ENCODE data around the gene PAX5.

PAX5 gene

DNA sequence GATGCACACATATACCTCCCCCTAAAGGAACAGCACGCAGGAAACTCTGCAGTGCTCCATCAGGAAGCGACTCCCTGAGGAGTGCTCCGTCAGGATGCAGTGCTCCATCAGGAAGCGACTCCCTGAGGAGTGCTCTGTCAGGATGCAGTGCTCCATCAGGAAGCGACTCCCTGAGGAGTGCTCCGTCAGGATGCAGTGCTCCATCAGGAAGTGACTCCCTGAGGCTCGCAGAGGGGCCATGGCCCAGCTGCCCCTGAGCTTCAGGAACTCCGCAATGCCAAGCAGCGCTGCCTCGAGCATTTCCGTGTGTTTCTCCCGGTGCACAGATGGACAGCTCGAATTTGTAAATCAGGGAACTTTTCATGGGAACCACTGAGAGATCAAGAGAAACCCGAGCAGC, 88.1 kb downstream of the PAX5 start:
- no peaks in the 10 kb centered on the region for H4K20me1 ChIP-seq (ENCODE audit: insufficient read depth, low read length)
- H3K9me3 ChIP-seq (replicated peaks; ENCODE audit: insufficient read depth, low read length) = no peaks in the 10 kb centered on the region
- no peak overlapping the region for H3K4me3 ChIP-seq (ENCODE audit: low read length)
- H3K9me2 ChIP-seq (replicated peaks; ENCODE audit: insufficient read depth, low read length) = no peaks in the 10 kb centered on the region
- no peak overlapping the region for H2AFZ ChIP-seq (ENCODE audit: low read length)
- H3K27ac ChIP-seq (ENCODE audit: low read length) = no peak overlapping the region
- H3K79me2 ChIP-seq (ENCODE audit: low read length) = no peaks in the 10 kb centered on the region
- H3F3A ChIP-seq (ENCODE audit: insufficient read depth, low read length) = no peaks in the 10 kb centered on the region
- H3K27me3 ChIP-seq (replicated peaks; ENCODE audit: insufficient read depth, low read length) = no peaks in the 10 kb centered on the region
- no peak for DNase-seq
- no peaks in the 10 kb centered on the region for H3K36me3 ChIP-seq (replicated peaks; ENCODE audit: insufficient read depth, low read length)
- no peak overlapping the region for H3K9ac ChIP-seq (ENCODE audit: low read length)
- TF ChIP-seq CTCF (IDR thresholded peaks at IDR 0.05; ENCODE audit: low read length) = no peak
- TF ChIP-seq EZH2 (optimal IDR thresholded peaks at IDR 0.05; ENCODE audit: low read depth, low read length) = no peak
- no peak for TF ChIP-seq EZH2phosphoT487 (IDR thresholded peaks at IDR 0.05; ENCODE audit: low read length)
- no peaks in the 10 kb centered on the region for H3K4me1 ChIP-seq (ENCODE audit: low read length)
- no peak overlapping the region for H3K4me2 ChIP-seq (ENCODE audit: low read depth, low read length)

GRCh38 chr9:36942891-36943290, 91.2 kb downstream of the PAX5 start:
- Histone ChIP-seq H2AFZ (ENCODE audit: low read length) (no peak overlapping the region), H3K79me2 (ENCODE audit: low read length) (no peaks in the 10 kb centered on the region), H3K9me3 (replicated peaks; ENCODE audit: insufficient read depth, low read length) (no peaks in the 10 kb centered on the region), H3K36me3 (replicated peaks; ENCODE audit: insufficient read depth, low read length) (no peaks in the 10 kb centered on the region), H4K20me1 (ENCODE audit: insufficient read depth, low read length) (no peaks in the 10 kb centered on the region), H3K4me3 (ENCODE audit: low read length) (no peak overlapping the region), H3K27me3 (replicated peaks; ENCODE audit: insufficient read depth, low read length) (no peaks in the 10 kb centered on the region; the same call in 1 of the 2 replicates), H3K27ac (ENCODE audit: low read length) (no peak overlapping the region), H3F3A (ENCODE audit: insufficient read depth, low read length) (no peaks in the 10 kb centered on the region), H3K4me1 (ENCODE audit: low read length) (no peaks in the 10 kb centered on the region), H3K9ac (ENCODE audit: low read length) (no peak overlapping the region), H3K4me2 (ENCODE audit: low read depth, low read length) (no peak overlapping the region), H3K9me2 (replicated peaks; ENCODE audit: insufficient read depth, low read length) (no peaks in the 10 kb centered on the region)
- no peak for DNase-seq
- TF ChIP-seq EZH2 (optimal IDR thresholded peaks at IDR 0.05; ENCODE audit: low read depth, low read length) = no peak
- TF ChIP-seq CTCF (IDR thresholded peaks at IDR 0.05; ENCODE audit: low read length) = no peak
- TF ChIP-seq EZH2phosphoT487 (IDR thresholded peaks at IDR 0.05; ENCODE audit: low read length) = no peak

- H4K20me1 ChIP-seq (ENCODE audit: insufficient read depth, low read length) = no peaks in the 10 kb centered on the region
- no peaks in the 10 kb centered on the region for H3K4me1 ChIP-seq (ENCODE audit: low read length)
- no peaks in the 10 kb centered on the region for H3K9me2 ChIP-seq (replicated peaks; ENCODE audit: insufficient read depth, low read length)
- no peak overlapping the region for H3K9ac ChIP-seq (ENCODE audit: low read length)
- H3K4me3 ChIP-seq (ENCODE audit: low read length) = no peak overlapping the region
- no peak for DNase-seq
- H3K9me3 ChIP-seq (replicated peaks; ENCODE audit: insufficient read depth, low read length) = no peaks in the 10 kb centered on the region
- no peaks in the 10 kb centered on the region for H3F3A ChIP-seq (ENCODE audit: insufficient read depth, low read length)
- no peak overlapping the region for H3K27ac ChIP-seq (ENCODE audit: low read length)
- H3K4me2 ChIP-seq (ENCODE audit: low read depth, low read length) = no peak overlapping the region
- no peak overlapping the region for H2AFZ ChIP-seq (ENCODE audit: low read length)
- no peaks in the 10 kb centered on the region for H3K79me2 ChIP-seq (ENCODE audit: low read length)
- no peaks in the 10 kb centered on the region; the same call in 1 of the 2 replicates for H3K27me3 ChIP-seq (replicated peaks; ENCODE audit: insufficient read depth, low read length)
- H3K36me3 ChIP-seq (replicated peaks; ENCODE audit: insufficient read depth, low read length) = no peaks in the 10 kb centered on the region
- TF ChIP-seq CTCF (IDR thresholded peaks at IDR 0.05; ENCODE audit: low read length) (no peak), EZH2 (optimal IDR thresholded peaks at IDR 0.05; ENCODE audit: low read depth, low read length) (no peak), EZH2phosphoT487 (IDR thresholded peaks at IDR 0.05; ENCODE audit: low read length) (no peak)
These were observed 92.6 kb downstream of the PAX5 start for GRCh38 chr9:36941441-36941840.
